ENCODE data around the gene ACO2. TPM values are rescaled to one million over a fixed set of nuclear protein-coding genes. Genes with fewer than 3 reads are reported as not detected.

The ACO2 gene
- total and polyA plus RNA-seq, 2 of the 13 experiments (the other 11 are each of a cell fraction or from before 2014, with no cell fraction given) = 19.2 to 45.6 TPM

GRCh38 chr22:41446639-41447434, 22.1 kb upstream of the ACO2 start, which contains the start of gene TOB2 (continued):
- TF ChIP-seq ATM (IDR thresholded peaks at IDR 0.05; ENCODE audit: borderline replicate concordance) (no peak), NR2F2 (IDR thresholded peaks at IDR 0.05; ENCODE audit: borderline replicate concordance, low read depth) (peak; percentile 83; the same call in 1 of the 2 replicates), ATF3 (CRISPR knock-in tag; IDR thresholded peaks at IDR 0.05) (peak; percentile 68), NONO (IDR thresholded peaks at IDR 0.05) (no peak), NONO (CRISPR knock-in tag; conservative IDR thresholded peaks at IDR 0.05) (peak; percentile 99), MAFG (CRISPR knock-in tag; IDR thresholded peaks at IDR 0.05) (0 out of 2 replicates have a peak, but pooled peaks have one; percentile 40), TEAD2 (CRISPR knock-in tag; IDR thresholded peaks at IDR 0.05) (no peak; the same call in 1 of the 2 replicates), MED13 (CRISPR knock-in tag; IDR thresholded peaks at IDR 0.05) (no peak; the same call in none of the 2 replicates), ZNF788 (CRISPR knock-in tag; IDR thresholded peaks at IDR 0.05; ENCODE audit: borderline replicate concordance) (peak; percentile 96), ZBED4 (CRISPR knock-in tag; IDR thresholded peaks at IDR 0.05; ENCODE audit: borderline replicate concordance) (peak; percentile 92), TOPORS (CRISPR knock-in tag; IDR thresholded peaks at IDR 0.05) (peak; percentile 65), REL (CRISPR knock-in tag; conservative IDR thresholded peaks at IDR 0.05) (peak; percentile 92), NAIF1 (CRISPR knock-in tag; IDR thresholded peaks at IDR 0.05; ENCODE audit: borderline replicate concordance) (peak; percentile 88; the same call in 1 of the 2 replicates), MATR3 (CRISPR knock-in tag; IDR thresholded peaks at IDR 0.05) (no peak), NKX3-1 (CRISPR knock-in tag; IDR thresholded peaks at IDR 0.05) (peak; percentile 91), TP53 (CRISPR knock-in tag; conservative IDR thresholded peaks at IDR 0.05) (peak; percentile 71), FOXK2 (IDR thresholded peaks at IDR 0.05) (no peak), ATF7 (IDR thresholded peaks at IDR 0.05) (no peak), ATF7 (CRISPR knock-in tag; IDR thresholded peaks at IDR 0.05) (peak; percentile 90), ZNF709 (CRISPR knock-in tag; IDR thresholded peaks at IDR 0.05) (peak; percentile 97), SOX5 (CRISPR knock-in tag; IDR thresholded peaks at IDR 0.05; ENCODE audit: borderline replicate concordance) (peak; percentile 80), ZNF619 (CRISPR knock-in tag; IDR thresholded peaks at IDR 0.05) (no peak; the same call in 1 of the 2 replicates), SKI (IDR thresholded peaks at IDR 0.05; ENCODE audit: partially characterized antibody) (peak; percentile 85), SALL2 (CRISPR knock-in tag; IDR thresholded peaks at IDR 0.05) (peak; percentile 99), ATF7-NPFF (CRISPR knock-in tag; IDR thresholded peaks at IDR 0.05; ENCODE audit: low read depth) (peak; percentile 97), PAF1 (CRISPR knock-in tag; IDR thresholded peaks at IDR 0.05) (peak; percentile 41; the same call in 1 of the 2 replicates), ZNF615 (CRISPR knock-in tag; IDR thresholded peaks at IDR 0.05; ENCODE audit: borderline replicate concordance) (peak; percentile 92; the same call in 1 of the 2 replicates), MAFF (IDR thresholded peaks at IDR 0.05; ENCODE audit: low read depth, low read length) (peak; percentile 1; the same call in 1 of the 2 replicates), ZFP36 (IDR thresholded peaks at IDR 0.05; ENCODE audit: borderline replicate concordance, low read depth, low read length, partially characterized antibody) (no peak), HIVEP1 (CRISPR knock-in tag; IDR thresholded peaks at IDR 0.05) (peak; percentile 88)

Measured in HepG2 (cell line).